Stimulated activated CD4-positive, alpha-beta T cell treated with anti-CD3 and anti-CD28 coated beads, Interleukin-1b, Interleukin-23, amount 100 ng/mL, for 1 hour (primary cell): ENCODE data around the gene TMCO1.
"Not testable (repeated sequence)": the region's sequence is repeated elsewhere in the genome, so short reads cannot be mapped to it uniquely, and the experiment has no call there.

Experiments used
- DNase-seq, 2 donors: peaks; one replicate each; pipeline ENCODE4 v3.0.0-alpha.2; 2020; ENCODE audit warnings: low read depth in 2 of 2

Gene TMCO1

GRCh38 chr1:165768513-165769394 is at the start of gene TMCO1:
Gene TMCO1, minus strand, starts transcription at chr1:165768868. Its CDS starts 117 bp downstream, at chr1:165768751.
- peak; percentile 76 to 77 for DNase-seq

GRCh38 chr1:165816826-165817497 is 48.3 kb upstream of the TMCO1 start:
- DNase-seq, result no peak

- no peak for DNase-seq
Measured at GRCh38 chr1:165816157-165816556, 47.5 kb upstream of the TMCO1 start.

GRCh38 chr1:165815725-165816124 is 47.1 kb upstream of the TMCO1 start:
- DNase-seq, result no peak

- no peak for DNase-seq
Measured at GRCh38 chr1:165807613-165808012, 38.9 kb upstream of the TMCO1 start.

GRCh38 chr1:165804513-165804912 is 35.8 kb upstream of the TMCO1 start:
- not testable (repeated sequence) for DNase-seq

GRCh38 chr1:165799387-165799786 is 30.7 kb upstream of the TMCO1 start:
- no peak for DNase-seq

GRCh38 chr1:165795894-165796293 is 27.2 kb upstream of the TMCO1 start:
- no peak for DNase-seq

GRCh38 chr1:165793951-165794350 is 25.3 kb upstream of the TMCO1 start:
- no peak for DNase-seq

- no peak for DNase-seq
Measured at GRCh38 chr1:165787741-165788140, 19.1 kb upstream of the TMCO1 start.

GRCh38 chr1:165783519-165783918 is 14.9 kb upstream of the TMCO1 start:
- not testable (repeated sequence) for DNase-seq

GRCh38 chr1:165778197-165778596 is 9.5 kb upstream of the TMCO1 start:
- not testable (repeated sequence) for DNase-seq

- no peak for DNase-seq
Measured at GRCh38 chr1:165773324-165773965, 4.8 kb upstream of the TMCO1 start.

GRCh38 chr1:165772739-165773138 is 4.1 kb upstream of the TMCO1 start:
- no peak for DNase-seq

- no peak for DNase-seq
Measured at GRCh38 chr1:165764277-165764676, 4.4 kb downstream of the TMCO1 start.

GRCh38 chr1:165763442-165763841 is 5.2 kb downstream of the TMCO1 start:
- DNase-seq, result no peak

- no peak for DNase-seq
Measured at GRCh38 chr1:165762725-165763124, 5.9 kb downstream of the TMCO1 start.

- DNase-seq, result no peak
Measured at GRCh38 chr1:165759095-165759494, 9.6 kb downstream of the TMCO1 start.

GRCh38 chr1:165755393-165756010 is 13.2 kb downstream of the TMCO1 start:
- no peak for DNase-seq

- DNase-seq, result no peak
Measured at GRCh38 chr1:165753934-165754333, 14.7 kb downstream of the TMCO1 start.

GRCh38 chr1:165748550-165748949 is 20.1 kb downstream of the TMCO1 start:
- no peak for DNase-seq
